ENCODE measurements around the gene ZNF708.

DNA sequence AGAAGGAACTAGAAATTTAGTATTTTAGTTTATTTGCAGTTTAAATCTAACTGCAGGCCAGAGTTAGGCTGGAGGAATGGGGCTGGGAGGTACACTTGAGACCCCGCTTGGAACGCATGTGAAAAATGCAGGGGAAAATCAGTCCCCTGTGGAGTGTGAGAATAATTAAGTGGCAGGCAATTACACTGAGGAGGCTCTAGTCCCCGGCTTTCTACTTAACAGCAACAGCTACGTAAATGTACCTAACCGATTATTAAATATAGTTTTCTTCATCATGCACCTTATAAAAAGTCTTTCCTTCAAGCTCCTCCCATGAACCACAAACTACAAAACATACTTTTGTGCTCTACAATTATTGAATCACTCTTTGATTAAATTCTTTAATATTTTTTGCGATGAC is 804 bp downstream of the ZNF708 start:
- TF ChIP-seq, protein P1, sequence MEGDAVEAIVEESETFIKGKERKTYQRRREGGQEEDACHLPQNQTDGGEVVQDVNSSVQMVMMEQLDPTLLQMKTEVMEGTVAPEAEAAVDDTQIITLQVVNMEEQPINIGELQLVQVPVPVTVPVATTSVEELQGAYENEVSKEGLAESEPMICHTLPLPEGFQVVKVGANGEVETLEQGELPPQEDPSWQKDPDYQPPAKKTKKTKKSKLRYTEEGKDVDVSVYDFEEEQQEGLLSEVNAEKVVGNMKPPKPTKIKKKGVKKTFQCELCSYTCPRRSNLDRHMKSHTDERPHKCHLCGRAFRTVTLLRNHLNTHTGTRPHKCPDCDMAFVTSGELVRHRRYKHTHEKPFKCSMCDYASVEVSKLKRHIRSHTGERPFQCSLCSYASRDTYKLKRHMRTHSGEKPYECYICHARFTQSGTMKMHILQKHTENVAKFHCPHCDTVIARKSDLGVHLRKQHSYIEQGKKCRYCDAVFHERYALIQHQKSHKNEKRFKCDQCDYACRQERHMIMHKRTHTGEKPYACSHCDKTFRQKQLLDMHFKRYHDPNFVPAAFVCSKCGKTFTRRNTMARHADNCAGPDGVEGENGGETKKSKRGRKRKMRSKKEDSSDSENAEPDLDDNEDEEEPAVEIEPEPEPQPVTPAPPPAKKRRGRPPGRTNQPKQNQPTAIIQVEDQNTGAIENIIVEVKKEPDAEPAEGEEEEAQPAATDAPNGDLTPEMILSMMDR (IDR thresholded peaks at IDR 0.05), result no peak
- TF ChIP-seq SMC3 (IDR thresholded peaks at IDR 0.05) (no peak), POLR2A (IDR thresholded peaks at IDR 0.05; ENCODE audit: low read length) (no peak), NFE2L2 (conservative IDR thresholded peaks at IDR 0.05; ENCODE audit: low read length) (no peak), KDM1A (IDR thresholded peaks at IDR 0.05; ENCODE audit: low read depth) (no peak), KDM5A (IDR thresholded peaks at IDR 0.05) (no peak), SREBF2 (IDR thresholded peaks at IDR 0.05) (no peak), CEBPB (IDR thresholded peaks at IDR 0.05) (no peak), FOSB (CRISPR knock-in tag; IDR thresholded peaks at IDR 0.05) (no peak), POLR2AphosphoS2 (conservative IDR thresholded peaks at IDR 0.05; ENCODE audit: low read length) (no peak)
- TF ChIP-seq, protein P2, sequence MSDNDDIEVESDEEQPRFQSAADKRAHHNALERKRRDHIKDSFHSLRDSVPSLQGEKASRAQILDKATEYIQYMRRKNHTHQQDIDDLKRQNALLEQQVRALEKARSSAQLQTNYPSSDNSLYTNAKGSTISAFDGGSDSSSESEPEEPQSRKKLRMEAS (IDR thresholded peaks at IDR 0.05), result no peak
- TF ChIP-seq, protein P3, sequence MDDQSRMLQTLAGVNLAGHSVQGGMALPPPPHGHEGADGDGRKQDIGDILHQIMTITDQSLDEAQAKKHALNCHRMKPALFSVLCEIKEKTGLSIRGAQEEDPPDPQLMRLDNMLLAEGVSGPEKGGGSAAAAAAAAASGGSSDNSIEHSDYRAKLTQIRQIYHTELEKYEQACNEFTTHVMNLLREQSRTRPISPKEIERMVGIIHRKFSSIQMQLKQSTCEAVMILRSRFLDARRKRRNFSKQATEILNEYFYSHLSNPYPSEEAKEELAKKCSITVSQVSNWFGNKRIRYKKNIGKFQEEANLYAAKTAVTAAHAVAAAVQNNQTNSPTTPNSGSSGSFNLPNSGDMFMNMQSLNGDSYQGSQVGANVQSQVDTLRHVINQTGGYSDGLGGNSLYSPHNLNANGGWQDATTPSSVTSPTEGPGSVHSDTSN (IDR thresholded peaks at IDR 0.05), result no peak

Measured in A549 (cell line).